GM19240 (cell line): Measurements from ENCODE around the gene CEP120.

Experiments used
- DNase-seq: peaks from one replicate; pipeline ENCODE4 v3.0.0; 2011; ENCODE audit warnings: low spot score; ENCODE audit not compliant: insufficient read length

The CEP120 gene

DNA sequence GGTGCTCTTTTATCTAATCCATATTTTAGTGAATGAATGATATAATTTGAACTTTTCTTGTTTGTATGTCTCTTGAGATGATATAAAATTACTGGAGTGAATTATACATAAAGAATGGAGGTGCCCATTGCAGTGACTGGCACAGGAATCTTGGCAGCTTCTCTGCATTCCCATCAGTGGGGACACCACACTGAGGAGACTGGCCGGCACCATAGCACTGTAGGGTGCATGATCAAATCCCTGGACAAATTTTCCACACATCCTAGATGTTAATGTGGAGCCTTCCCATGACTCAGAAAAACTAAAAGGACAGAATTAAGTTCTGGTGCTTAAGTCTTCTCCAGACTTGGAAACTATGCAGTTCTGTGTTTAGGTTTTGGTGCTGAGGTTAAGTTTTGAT, 124.1 kb downstream of the CEP120 start:
- DNase-seq, result no peak

DNA sequence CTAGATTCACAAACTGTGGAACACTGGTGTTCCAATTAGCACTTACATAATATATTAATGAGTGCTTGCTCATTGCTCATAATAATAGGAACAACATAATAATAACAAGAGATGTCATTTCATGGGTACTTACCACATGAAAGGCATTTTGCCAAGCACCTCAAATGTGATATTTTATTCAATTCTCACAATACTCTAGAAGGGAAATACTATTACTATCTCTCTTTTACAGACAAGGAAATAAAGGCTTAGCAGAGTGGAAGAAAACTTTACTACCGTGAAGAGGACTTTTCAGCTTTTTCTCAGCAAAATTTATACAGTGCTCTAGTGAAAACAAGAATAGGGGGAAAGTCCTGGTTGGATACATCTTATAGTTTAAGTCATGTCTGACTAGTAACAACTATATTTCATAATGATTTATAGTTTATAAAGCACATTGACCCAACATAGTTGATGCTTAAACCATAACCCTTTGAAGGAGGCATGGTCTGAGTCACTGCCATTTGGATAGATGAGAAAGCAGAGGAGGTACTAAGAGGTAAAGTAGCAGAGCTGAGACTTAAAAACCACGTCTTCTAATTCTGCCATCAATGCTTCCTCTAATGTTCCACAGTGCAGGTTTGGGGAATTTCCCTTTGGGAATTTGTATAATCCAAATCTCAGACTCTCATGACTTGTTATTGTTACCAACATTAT, 124.7 kb downstream of the CEP120 start:
- DNase-seq, result no peak

DNA sequence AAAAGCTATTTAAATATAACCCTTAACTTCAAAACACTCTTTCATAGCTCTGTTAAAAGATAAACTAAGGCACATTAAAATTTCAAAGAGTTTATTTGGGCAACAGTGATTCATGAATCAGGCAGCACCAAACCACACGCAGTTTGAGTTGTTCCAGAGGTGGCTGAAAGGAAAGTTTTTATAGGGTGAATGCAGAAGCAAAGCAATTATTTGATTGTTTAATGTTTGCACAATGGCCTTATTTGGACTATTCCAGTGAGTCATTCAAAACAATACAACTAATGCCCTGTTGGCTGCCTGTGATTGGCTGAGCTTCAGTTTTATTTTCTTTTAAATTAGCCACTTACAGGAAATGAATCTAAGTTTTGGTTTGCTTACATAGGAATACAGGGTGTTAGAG, 125.3 kb downstream of the CEP120 start:
- DNase-seq, result no peak

DNA sequence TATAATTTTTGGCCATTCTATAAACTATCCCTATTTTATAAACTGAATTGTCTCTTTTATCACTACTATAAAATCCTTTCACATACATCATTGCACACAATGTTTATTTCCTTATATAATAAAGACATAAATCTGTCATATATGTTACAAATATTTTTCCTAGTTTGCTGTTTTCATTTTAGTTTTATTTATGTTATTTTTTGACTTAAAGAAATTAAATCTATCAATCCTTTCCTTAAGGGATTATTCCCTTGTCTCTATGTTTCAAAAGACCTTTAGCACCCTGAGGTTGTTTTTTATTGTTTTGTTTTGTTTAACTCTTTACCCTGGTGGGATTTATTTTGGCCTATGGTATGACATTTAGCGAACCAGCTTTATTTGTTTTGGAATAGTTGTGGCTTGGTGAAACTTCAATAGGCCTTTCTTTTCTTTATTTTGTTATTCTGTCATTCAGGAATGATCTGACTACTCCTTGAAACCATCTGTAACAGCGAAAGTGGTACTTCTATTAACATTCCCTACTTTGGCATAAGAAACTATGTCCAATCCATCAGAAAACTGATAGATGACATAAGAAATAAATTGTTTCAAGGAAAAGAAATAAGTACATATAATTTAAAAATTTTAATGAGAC, 125.9 kb downstream of the CEP120 start:
- DNase-seq, result no peak
